ENCODE results near the gene ERC2.

DNA sequence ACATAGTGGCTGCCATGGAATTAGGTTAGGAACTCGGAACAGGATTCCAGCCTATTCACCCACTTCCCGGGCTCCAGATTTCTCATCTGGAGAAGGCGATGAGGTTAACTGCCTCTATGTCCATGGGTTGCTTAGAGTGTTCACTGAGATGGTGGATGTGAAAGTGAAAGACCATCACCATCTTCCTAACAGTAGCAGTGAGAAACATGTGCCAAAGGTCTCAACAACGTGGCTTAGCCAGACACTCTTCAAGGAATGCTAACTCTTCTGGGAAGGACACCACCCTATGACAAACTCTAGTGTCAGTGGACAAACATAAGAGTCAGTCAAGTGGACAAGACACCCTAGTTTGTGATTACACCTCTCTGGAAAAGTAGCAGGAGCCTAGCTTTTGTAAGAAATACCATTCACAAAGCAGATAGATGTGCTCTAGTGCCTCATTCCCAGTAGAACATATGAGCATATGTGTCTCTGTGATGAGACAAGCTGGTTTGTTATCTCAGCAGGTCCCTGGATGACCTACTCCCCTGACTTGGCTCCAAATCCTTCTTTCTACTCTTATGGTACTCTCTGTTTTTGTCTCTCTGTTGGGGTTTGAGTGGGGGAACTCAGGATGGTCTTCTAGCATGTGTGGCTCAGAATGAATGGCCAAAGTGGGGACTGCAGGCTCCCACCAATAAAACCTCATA lies 770.9 kb downstream of the ERC2 start:
- TF ChIP-seq ZNF70 (CRISPR knock-in tag; IDR thresholded peaks at IDR 0.05) (no peak), CSDC2 (CRISPR knock-in tag; IDR thresholded peaks at IDR 0.05) (no peak), RARB (CRISPR knock-in tag; IDR thresholded peaks at IDR 0.05) (no peak), OSR1 (CRISPR knock-in tag; IDR thresholded peaks at IDR 0.05) (no peak), TCF4 (CRISPR knock-in tag; IDR thresholded peaks at IDR 0.05; ENCODE audit: borderline replicate concordance) (no peak), TOX (CRISPR knock-in tag; IDR thresholded peaks at IDR 0.05; ENCODE audit: borderline replicate concordance) (no peak), ARNTL (CRISPR knock-in tag; IDR thresholded peaks at IDR 0.05; ENCODE audit: borderline replicate concordance, low read depth) (no peak), ZFP30 (CRISPR knock-in tag; IDR thresholded peaks at IDR 0.05) (no peak), ZNF8 (CRISPR knock-in tag; IDR thresholded peaks at IDR 0.05) (no peak), PPARA (CRISPR knock-in tag; IDR thresholded peaks at IDR 0.05; ENCODE audit: borderline replicate concordance) (no peak), ZFP3 (CRISPR knock-in tag; IDR thresholded peaks at IDR 0.05) (no peak)
- TF ChIP-seq, protein P1, sequence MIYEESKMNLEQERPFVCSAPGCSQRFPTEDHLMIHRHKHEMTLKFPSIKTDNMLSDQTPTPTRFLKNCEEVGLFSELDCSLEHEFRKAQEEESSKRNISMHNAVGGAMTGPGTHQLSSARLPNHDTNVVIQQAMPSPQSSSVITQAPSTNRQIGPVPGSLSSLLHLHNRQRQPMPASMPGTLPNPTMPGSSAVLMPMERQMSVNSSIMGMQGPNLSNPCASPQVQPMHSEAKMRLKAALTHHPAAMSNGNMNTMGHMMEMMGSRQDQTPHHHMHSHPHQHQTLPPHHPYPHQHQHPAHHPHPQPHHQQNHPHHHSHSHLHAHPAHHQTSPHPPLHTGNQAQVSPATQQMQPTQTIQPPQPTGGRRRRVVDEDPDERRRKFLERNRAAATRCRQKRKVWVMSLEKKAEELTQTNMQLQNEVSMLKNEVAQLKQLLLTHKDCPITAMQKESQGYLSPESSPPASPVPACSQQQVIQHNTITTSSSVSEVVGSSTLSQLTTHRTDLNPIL (CRISPR knock-in tag; IDR thresholded peaks at IDR 0.05; ENCODE audit: low read depth), result no peak
- TF ChIP-seq, protein P2, sequence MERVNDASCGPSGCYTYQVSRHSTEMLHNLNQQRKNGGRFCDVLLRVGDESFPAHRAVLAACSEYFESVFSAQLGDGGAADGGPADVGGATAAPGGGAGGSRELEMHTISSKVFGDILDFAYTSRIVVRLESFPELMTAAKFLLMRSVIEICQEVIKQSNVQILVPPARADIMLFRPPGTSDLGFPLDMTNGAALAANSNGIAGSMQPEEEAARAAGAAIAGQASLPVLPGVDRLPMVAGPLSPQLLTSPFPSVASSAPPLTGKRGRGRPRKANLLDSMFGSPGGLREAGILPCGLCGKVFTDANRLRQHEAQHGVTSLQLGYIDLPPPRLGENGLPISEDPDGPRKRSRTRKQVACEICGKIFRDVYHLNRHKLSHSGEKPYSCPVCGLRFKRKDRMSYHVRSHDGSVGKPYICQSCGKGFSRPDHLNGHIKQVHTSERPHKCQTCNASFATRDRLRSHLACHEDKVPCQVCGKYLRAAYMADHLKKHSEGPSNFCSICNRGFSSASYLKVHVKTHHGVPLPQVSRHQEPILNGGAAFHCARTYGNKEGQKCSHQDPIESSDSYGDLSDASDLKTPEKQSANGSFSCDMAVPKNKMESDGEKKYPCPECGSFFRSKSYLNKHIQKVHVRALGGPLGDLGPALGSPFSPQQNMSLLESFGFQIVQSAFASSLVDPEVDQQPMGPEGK (CRISPR knock-in tag; IDR thresholded peaks at IDR 0.05; ENCODE audit: borderline replicate concordance), result no peak
- TF ChIP-seq, protein P3, sequence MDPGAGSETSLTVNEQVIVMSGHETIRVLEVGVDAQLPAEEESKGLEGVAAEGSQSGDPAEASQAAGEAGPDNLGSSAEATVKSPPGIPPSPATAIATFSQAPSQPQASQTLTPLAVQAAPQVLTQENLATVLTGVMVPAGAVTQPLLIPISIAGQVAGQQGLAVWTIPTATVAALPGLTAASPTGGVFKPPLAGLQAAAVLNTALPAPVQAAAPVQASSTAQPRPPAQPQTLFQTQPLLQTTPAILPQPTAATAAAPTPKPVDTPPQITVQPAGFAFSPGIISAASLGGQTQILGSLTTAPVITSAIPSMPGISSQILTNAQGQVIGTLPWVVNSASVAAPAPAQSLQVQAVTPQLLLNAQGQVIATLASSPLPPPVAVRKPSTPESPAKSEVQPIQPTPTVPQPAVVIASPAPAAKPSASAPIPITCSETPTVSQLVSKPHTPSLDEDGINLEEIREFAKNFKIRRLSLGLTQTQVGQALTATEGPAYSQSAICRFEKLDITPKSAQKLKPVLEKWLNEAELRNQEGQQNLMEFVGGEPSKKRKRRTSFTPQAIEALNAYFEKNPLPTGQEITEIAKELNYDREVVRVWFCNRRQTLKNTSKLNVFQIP (CRISPR knock-in tag; IDR thresholded peaks at IDR 0.05; ENCODE audit: borderline replicate concordance, low read depth), result no peak

Measured in SK-N-SH treated with all-trans-retinoic acid at 6 μM for 48 hours (cell line).